Testis (tissue), 2 donors: Measurements from ENCODE around the gene NRXN3.

Source experiments
- CTCF ChIP-seq, 3 experiments: fragments of 450-650 bp in 2 of 3; fragments of 200-600 bp in 1 of 3; sonication (generic) in 1 of 3; IDR thresholded peaks; one replicate each; pipeline ENCODE4 v1.5.1; 2016 to 2019; ENCODE audit warnings: antibody characterized with exemption in 3 of 3, mild to moderate bottlenecking in 2 of 3, moderate library complexity in 1 of 3
- POLR2A ChIP-seq: fragments of 450-650 bp; IDR thresholded peaks from one replicate; pipeline ENCODE4 v1.6.1; 2017; ENCODE audit warnings: antibody characterized with exemption, mild to moderate bottlenecking, moderate library complexity

GRCh38 chr14:79548836-79549235 is 1378.7 kb downstream of the NRXN3 start:
- no peak for TF ChIP-seq CTCF (IDR thresholded peaks at IDR 0.05)
- no peak for TF ChIP-seq POLR2A
